Neural progenitor cell (in vitro differentiated cells): ENCODE measurements around the gene SDK2. TPM values are rescaled to one million over a fixed set of nuclear protein-coding genes. Genes with fewer than 3 reads are reported as not detected.
A peak's percentile ranks its signal among the peaks of the same experiment; 100 is the strongest.

Experiments used
- DNase-seq: peaks from one replicate; pipeline ENCODE4 v3.0.0-alpha.2; 2016; ENCODE audit warnings: low spot score
- H2AFZ ChIP-seq: fragments of 200-600 bp; sonication (generic); replicated peaks from 2 replicates; pipeline ENCODE4 v1.6.1; 2016; ENCODE audit warnings: antibody characterized with exemption
- H3F3A ChIP-seq: fragments of 200-600 bp; sonication (generic); 2 replicates; pipeline ENCODE4 v1.6.1; 2016; ENCODE audit warnings: antibody characterized with exemption, low read depth
- H3K27ac ChIP-seq: fragments of 200-600 bp; sonication (generic); 2 replicates; pipeline ENCODE4 v1.5.1; 2016; ENCODE audit warnings: mild to moderate bottlenecking
- H3K27me3 ChIP-seq: fragments of 200-600 bp; sonication (generic); 2 replicates; pipeline ENCODE4 v1.6.1; 2016; ENCODE audit warnings: mild to moderate bottlenecking, moderate library complexity
- H3K36me3 ChIP-seq: fragments of 200-600 bp; sonication (generic); 2 replicates; pipeline ENCODE4 v1.5.1; 2016
- H3K4me1 ChIP-seq: fragments of 200-600 bp; sonication (generic); 2 replicates; pipeline ENCODE4 v1.6.1; 2016; ENCODE audit warnings: mixed run types
- H3K4me2 ChIP-seq: fragments of 200-600 bp; sonication (generic); 2 replicates; pipeline ENCODE4 v1.6.1; 2016
- H3K4me3 ChIP-seq: fragments of 200-600 bp; sonication (generic); 2 replicates; pipeline ENCODE4 v1.5.1; 2016
- H3K79me2 ChIP-seq: fragments of 200-600 bp; sonication (generic); 2 replicates; pipeline ENCODE4 v1.6.1; 2016; ENCODE audit warnings: low read depth
- H3K9ac ChIP-seq: fragments of 200-600 bp; sonication (generic); 2 replicates; pipeline ENCODE4 v1.6.1; 2016
- H3K9me3 ChIP-seq: fragments of 200-600 bp; sonication (generic); 2 replicates; pipeline ENCODE4 v1.5.1; 2016; ENCODE audit warnings: low read depth
- H4K20me1 ChIP-seq: fragments of 200-600 bp; sonication (generic); 2 replicates; pipeline ENCODE4 v1.6.1; 2016; ENCODE audit warnings: low read depth
- H3K27ac Mint-ChIP-seq: 3 replicates; pipeline ENCODE4 v1.8.0; 2021; ENCODE audit warnings: mixed read lengths
- H3K27me3 Mint-ChIP-seq: 2 replicates; pipeline ENCODE4 v1.8.0; 2022; ENCODE audit warnings: low read depth, mild to moderate bottlenecking, inconsistent platforms, moderate library complexity, mixed read lengths; ENCODE audit not compliant: insufficient read depth
- H3K36me3 Mint-ChIP-seq: 3 replicates; pipeline ENCODE4 v1.8.0; 2021; ENCODE audit warnings: mixed read lengths
- H3K4me1 Mint-ChIP-seq: 3 replicates; pipeline ENCODE4 v1.8.0; 2021; ENCODE audit warnings: mixed read lengths
- H3K4me3 Mint-ChIP-seq: 3 replicates; pipeline ENCODE4 v1.8.0; 2021; ENCODE audit warnings: mild to moderate bottlenecking, moderate library complexity, mixed read lengths
- H3K9me3 Mint-ChIP-seq: 3 replicates; pipeline ENCODE4 v1.8.0; 2020; ENCODE audit warnings: mixed read lengths
- CTCF ChIP-seq: fragments of 200-600 bp; sonication (generic); IDR thresholded peaks from 2 replicates; pipeline ENCODE4 v1.5.1; 2017; ENCODE audit warnings: antibody characterized with exemption, mild to moderate bottlenecking
- EZH2 ChIP-seq: fragments of 200-600 bp; sonication (generic); IDR thresholded peaks from 2 replicates; pipeline ENCODE4 v1.6.1; 2017; ENCODE audit warnings: antibody characterized with exemption, mild to moderate bottlenecking, moderate library complexity
- EZH2phosphoT487 ChIP-seq: fragments of 200-600 bp; sonication (generic); IDR thresholded peaks from 2 replicates; pipeline ENCODE4 v1.6.1; 2017; ENCODE audit warnings: antibody characterized with exemption
- total RNA-seq: library from RNA; depleted of rRNA; stranded (reverse); fragments of >200 nt; gene quantifications from 2 replicates; pipeline ENCODE4 v1.2.3, GENCODE V29; 2015; ENCODE audit warnings: low replicate concordance

SDK2 gene
- total RNA-seq, 1 donor from 2014 or later: 15.3 TPM

GRCh38 chr17:73550556-73550955 lies 93.7 kb downstream of the SDK2 start:
- H3K9me3 Mint-ChIP-seq: no peaks in the 10 kb centered on the region
- Histone ChIP-seq H3K79me2 (peaks cover 11% of the 10 kb centered on the region), H3K9ac (no peak overlapping the region), H4K20me1 (peaks cover 96% of the 10 kb centered on the region), H3F3A (no peaks in the 10 kb centered on the region), H3K4me1 (peaks cover 44% of the 10 kb centered on the region), H2AFZ (no peak overlapping the region), H3K36me3 (no peaks in the 10 kb centered on the region), H3K27me3 (no peaks in the 10 kb centered on the region), H3K9me3 (no peaks in the 10 kb centered on the region), H3K4me3 (no peak overlapping the region), H3K4me2 (peak overlapping the region; percentile 8), H3K27ac (no peak overlapping the region)
- no peak overlapping the region for H3K4me3 Mint-ChIP-seq
- peaks cover 8% of the 10 kb centered on the region for H3K36me3 Mint-ChIP-seq
- TF ChIP-seq EZH2phosphoT487: no peak
- no peak for TF ChIP-seq EZH2
- TF ChIP-seq CTCF: no peak
- H3K27me3 Mint-ChIP-seq: peaks cover 9% of the 10 kb centered on the region
- DNase-seq: no peak
- H3K27ac Mint-ChIP-seq: no peak overlapping the region
- peaks cover 76% of the 10 kb centered on the region for H3K4me1 Mint-ChIP-seq

- Histone ChIP-seq H2AFZ (no peak overlapping the region), H3K4me1 (peaks cover 50% of the 10 kb centered on the region), H3K36me3 (no peaks in the 10 kb centered on the region), H3K4me2 (no peak overlapping the region), H3K27ac (no peak overlapping the region), H3K27me3 (no peaks in the 10 kb centered on the region), H3K79me2 (peaks cover 11% of the 10 kb centered on the region), H3K4me3 (no peak overlapping the region), H3F3A (no peaks in the 10 kb centered on the region), H4K20me1 (peaks cover 96% of the 10 kb centered on the region), H3K9me3 (no peaks in the 10 kb centered on the region), H3K9ac (no peak overlapping the region)
- Mint-ChIP-seq H3K36me3 (peaks cover 5% of the 10 kb centered on the region), H3K4me1 (peaks cover 76% of the 10 kb centered on the region), H3K9me3 (no peaks in the 10 kb centered on the region), H3K27ac (peak overlapping the region; percentile 60), H3K27me3 (peaks cover 7% of the 10 kb centered on the region), H3K4me3 (no peak overlapping the region)
- no peak for DNase-seq
- TF ChIP-seq EZH2phosphoT487 (no peak), CTCF (no peak), EZH2 (no peak)
These were observed 94.3 kb downstream of the SDK2 start for GRCh38 chr17:73549841-73550430.

DNA sequence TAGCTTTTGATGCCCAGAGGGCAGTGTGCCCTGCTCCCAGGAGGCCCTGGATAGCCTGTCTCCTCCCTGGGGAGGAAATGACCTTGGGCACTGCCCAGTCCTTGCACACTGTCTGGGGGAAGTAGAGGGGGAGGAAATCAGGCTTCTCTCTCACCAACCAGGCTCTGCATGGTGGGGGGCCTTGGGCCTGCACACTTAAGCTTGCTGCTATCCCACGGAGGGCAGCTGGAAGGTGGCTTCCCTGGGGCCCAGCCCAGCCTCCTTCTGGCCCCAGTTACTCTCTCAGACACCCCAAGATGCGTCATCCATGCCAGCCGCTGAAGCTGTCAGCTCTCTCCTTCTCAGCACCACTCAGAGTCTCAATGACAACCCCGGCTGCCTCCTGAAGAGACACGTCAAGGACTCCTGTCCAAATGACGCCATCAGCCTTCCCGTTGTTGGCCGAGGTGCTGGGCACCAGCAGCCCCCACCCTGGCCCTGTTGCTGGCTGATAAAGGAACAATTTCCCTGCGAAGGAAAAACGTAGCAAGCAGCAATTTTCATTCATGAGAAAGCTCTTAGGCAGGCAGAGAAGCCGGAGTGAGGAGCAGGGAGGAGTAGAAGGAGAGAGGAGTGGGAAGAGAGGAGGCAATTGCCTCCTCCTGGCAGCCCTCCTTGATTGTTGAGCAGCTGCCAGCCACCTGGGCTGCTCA lies 95.5 kb downstream of the SDK2 start:
- no peak overlapping the region for H2AFZ ChIP-seq
- no peaks in the 10 kb centered on the region for H3K36me3 ChIP-seq
- no peak for DNase-seq
- Mint-ChIP-seq H3K27me3 (peaks cover 7% of the 10 kb centered on the region), H3K9me3 (no peaks in the 10 kb centered on the region), H3K27ac (no peak overlapping the region), H3K36me3 (no peaks in the 10 kb centered on the region), H3K4me3 (no peak overlapping the region), H3K4me1 (peaks cover 83% of the 10 kb centered on the region)
- H3K9ac ChIP-seq: no peak overlapping the region
- no peak overlapping the region for H3K4me3 ChIP-seq
- no peaks in the 10 kb centered on the region for H3K9me3 ChIP-seq
- H4K20me1 ChIP-seq: peaks cover 100% of the 10 kb centered on the region
- peaks cover 17% of the 10 kb centered on the region for H3K79me2 ChIP-seq
- H3K27me3 ChIP-seq: no peaks in the 10 kb centered on the region
- H3F3A ChIP-seq: no peaks in the 10 kb centered on the region
- H3K4me2 ChIP-seq: no peak overlapping the region
- H3K27ac ChIP-seq: no peak overlapping the region
- TF ChIP-seq EZH2 (no peak), CTCF (no peak)
- peaks cover 51% of the 10 kb centered on the region for H3K4me1 ChIP-seq
